ENCODE data around the gene ANKS1A. TPM values are rescaled to one million over a fixed set of nuclear protein-coding genes. Genes with fewer than 3 reads are reported as not detected.

Gene ANKS1A
- total RNA-seq, 2 donors from 2014 or later = 12.2 to 15.0 TPM

Other genes with a start within 250 kb of the ANKS1A start
- gene ILRUN, start 192.5 kb upstream of the ANKS1A start, total RNA-seq = 10 to 100 TPM; 68.1 to 70.0 TPM
- 100 to 1,000 TPM; 106 to 123 TPM for gene SNRPC, start 131.8 kb upstream of the ANKS1A start, total RNA-seq
- 10 to 100 TPM; 17.1 to 21.4 TPM for gene BLTP3A, start 97.2 kb upstream of the ANKS1A start, total RNA-seq
- gene TAF11, start 1.2 kb upstream of the ANKS1A start, total RNA-seq = 10 to 100 TPM; 32.8 to 38.9 TPM

All from natural killer cell treated with Interleukin-12 subunit alpha and Interleukin-12 subunit beta and Interleukin-15 and Interleukin-18, amount 100 ng/mL, for 72 hours (primary cell).